GM21526 (cell line): ENCODE results near the gene VMO1.

ENCODE experiments used
- ATAC-seq: cut with Tn5 transposase; IDR thresholded peaks from one replicate; pipeline ENCODE4 v1.9.1; 2021; ENCODE audit warnings: moderate library complexity; ENCODE audit not compliant: unreplicated experiment, low FRiP score

VMO1 gene

GRCh38 chr17:4800462-4801196 lies 14.5 kb upstream of the VMO1 start:
- ATAC-seq = no peak

- no peak for ATAC-seq
These were observed 10.4 kb upstream of the VMO1 start for GRCh38 chr17:4796552-4796920.

GRCh38 chr17:4795168-4795567 lies 9.0 kb upstream of the VMO1 start:
- ATAC-seq = no peak

GRCh38 chr17:4790705-4791088 lies 4.5 kb upstream of the VMO1 start:
- no peak for ATAC-seq

- peak; percentile 68 for ATAC-seq
These were observed 4.0 kb upstream of the VMO1 start for GRCh38 chr17:4789951-4790704.

GRCh38 chr17:4789701-4789950 lies 3.5 kb upstream of the VMO1 start:
- no peak for ATAC-seq

GRCh38 chr17:4788807-4789700 lies 2.9 kb upstream of the VMO1 start, which contains the start of gene GLTPD2:
TSS of gene GLTPD2 (plus strand) at chr17:4788964. CDS start at chr17:4789012, 48 bp downstream.
- ATAC-seq = no peak

- ATAC-seq = no peak
These were observed 2.1 kb upstream of the VMO1 start for GRCh38 chr17:4788159-4788806.

- no peak for ATAC-seq
These were observed 352 bp upstream of the VMO1 start for GRCh38 chr17:4786516-4786915.

- ATAC-seq = no peak
These were observed 656 bp downstream of the VMO1 start for GRCh38 chr17:4785311-4786105.

GRCh38 chr17:4782652-4783051 lies 3.5 kb downstream of the VMO1 start:
- ATAC-seq = no peak

- no peak for ATAC-seq
These were observed 5.7 kb downstream of the VMO1 start for GRCh38 chr17:4780325-4780955.

GRCh38 chr17:4777969-4778760 lies 8.0 kb downstream of the VMO1 start:
- no peak for ATAC-seq

GRCh38 chr17:4772235-4772613 lies 13.9 kb downstream of the VMO1 start:
- ATAC-seq = no peak

- no peak for ATAC-seq
These were observed 14.5 kb downstream of the VMO1 start, which contains the start of gene TM4SF5 for GRCh38 chr17:4771519-4772234. TSS of gene TM4SF5 (plus strand) at chr17:4771886. CDS start at chr17:4771923, 37 bp downstream.

GRCh38 chr17:4769628-4770027 lies 16.5 kb downstream of the VMO1 start:
- no peak for ATAC-seq

GRCh38 chr17:4768298-4768697 lies 17.9 kb downstream of the VMO1 start:
- no peak for ATAC-seq

GRCh38 chr17:4766723-4767122 lies 19.4 kb downstream of the VMO1 start:
- no peak for ATAC-seq
